Fibroblast of lung (primary cell): ENCODE data around the gene KIR3DL2. TPM values are rescaled to one million over a fixed set of nuclear protein-coding genes. Genes with fewer than 3 reads are reported as not detected.
"Not testable (repeated sequence)": the region's sequence is repeated elsewhere in the genome, so short reads cannot be mapped to it uniquely, and the experiment has no call there.

ENCODE experiments used
- DNase-seq, 2 donors: peaks; one replicate each; pipeline versions ENCODE4 v3.0.0 to v3.0.0-alpha.2; 2010; ENCODE audit warnings: low read depth in 2 of 2
- H2AFZ ChIP-seq: 2 replicates; pipeline ENCODE4 v1.5.1; 2012; ENCODE audit warnings: low read length, control low read depth, inconsistent platforms
- H3K27ac ChIP-seq: 2 replicates; pipeline ENCODE4 v1.5.1; 2011; ENCODE audit warnings: low read length, control low read depth; ENCODE audit not compliant: insufficient read depth
- H3K27me3 ChIP-seq: 2 replicates; pipeline ENCODE4 v1.5.1; 2011; ENCODE audit warnings: mild to moderate bottlenecking, low read length; ENCODE audit not compliant: control insufficient read depth, insufficient read depth
- H3K36me3 ChIP-seq: 2 replicates; pipeline ENCODE4 v1.5.1; 2011; ENCODE audit warnings: low read length; ENCODE audit not compliant: control insufficient read depth, insufficient read depth
- H3K4me1 ChIP-seq: 2 replicates; pipeline ENCODE4 v1.5.1; 2011; ENCODE audit warnings: low read length; ENCODE audit not compliant: control insufficient read depth, insufficient read depth; ENCODE audit errors: extremely low read depth
- H3K4me2 ChIP-seq: 2 replicates; pipeline ENCODE4 v1.5.1; 2011; ENCODE audit warnings: low read length, control low read depth; ENCODE audit not compliant: insufficient read depth; ENCODE audit errors: extremely low read depth
- H3K4me3 ChIP-seq, 4 experiments: fragments of 200-600 bp in 1 of 4; sonication (generic) in 1 of 4; replicated peaks in 1 of 4; 2 replicates each; pipeline ENCODE4 v1.5.1; 2011 to 2016; ENCODE audit warnings: low read length in 4 of 4, low read depth in 3 of 4, mild to moderate bottlenecking in 3 of 4, control low read depth in 2 of 4, inconsistent platforms in 1 of 4, mixed read lengths in 1 of 4; ENCODE audit not compliant: insufficient read depth in 1 of 4; ENCODE audit errors: control extremely low read depth in 1 of 4
- H3K79me2 ChIP-seq: 2 replicates; pipeline ENCODE4 v1.5.1; 2012; ENCODE audit warnings: mild to moderate bottlenecking, low read length, inconsistent platforms; ENCODE audit not compliant: control insufficient read depth, insufficient read depth
- H3K9ac ChIP-seq: 2 replicates; pipeline ENCODE4 v1.5.1; 2011; ENCODE audit warnings: mild to moderate bottlenecking, low read length, control low read depth; ENCODE audit not compliant: insufficient read depth
- H3K9me3 ChIP-seq: 2 replicates; pipeline ENCODE4 v1.5.1; 2012; ENCODE audit warnings: low read depth, low read length; ENCODE audit not compliant: control insufficient read depth, insufficient read depth
- H4K20me1 ChIP-seq: 2 replicates; pipeline ENCODE4 v1.5.1; 2011; ENCODE audit warnings: low read length; ENCODE audit not compliant: control insufficient read depth, insufficient read depth; ENCODE audit errors: extremely low read depth
- CTCF ChIP-seq, 2 donors: IDR thresholded peaks in 1 of 2; conservative IDR thresholded peaks in 1 of 2; 1 replicate in 1 of 2; 2 replicates in 1 of 2; pipeline ENCODE4 v1.5.1; 2011 to 2012; ENCODE audit warnings: low read length in 2 of 2, control low read depth in 1 of 2, inconsistent platforms in 1 of 2, low read depth in 1 of 2, mild to moderate bottlenecking in 1 of 2
- EZH2 ChIP-seq: IDR thresholded peaks from 2 replicates; pipeline ENCODE4 v1.5.1; 2012; ENCODE audit warnings: low read length, control low read depth, mild to moderate bottlenecking; ENCODE audit errors: missing control alignments
- polyA plus RNA-seq, 2 donors: library from polyadenylated mRNA; depleted of rRNA in 1 of 2; stranded (reverse) in 1 of 2; unstranded in 1 of 2; fragments of >200 nt; gene quantifications; 2 replicates each; pipeline ENCODE4 v1.2.1, GENCODE V29; 2011 to 2012; ENCODE audit warnings: missing spikeins in 1 of 2
- total RNA-seq: library from RNA; depleted of rRNA; stranded (reverse); fragments of >200 nt; gene quantifications from 2 replicates; pipeline ENCODE4 v1.2.1, GENCODE V29; 2014

KIR3DL2 gene
- total and polyA plus RNA-seq, 2 donors (not counting 1 experiment from before 2014, with no cell fraction given): not detected

GRCh38 chr19:54902061-54902460, 51.8 kb downstream of the KIR3DL2 start:
- TF ChIP-seq EZH2 (no peak), CTCF (conservative IDR thresholded peaks at IDR 0.05 in 1 of 2, IDR thresholded peaks at IDR 0.05 in 1 of 2; ENCODE audit: low read depth in 1 of 2, low read length in 2 of 2) (no peak)
- H2AFZ ChIP-seq: no peak overlapping the region
- no peak overlapping the region for H3K27ac ChIP-seq
- no peaks in the 10 kb centered on the region for H3K79me2 ChIP-seq
- H3K4me1 ChIP-seq: no peaks in the 10 kb centered on the region
- H4K20me1 ChIP-seq: no peaks in the 10 kb centered on the region
- no peaks in the 10 kb centered on the region for H3K9me3 ChIP-seq
- DNase-seq: no peak
- no peak overlapping the region for H3K9ac ChIP-seq
- no peak overlapping the region for H3K4me3 ChIP-seq
- no peaks in the 10 kb centered on the region for H3K36me3 ChIP-seq
- no peaks in the 10 kb centered on the region for H3K27me3 ChIP-seq
- H3K4me2 ChIP-seq: no peak overlapping the region

GRCh38 chr19:54903303-54903702, 53.1 kb downstream of the KIR3DL2 start:
- Histone ChIP-seq H3K36me3 (no peaks in the 10 kb centered on the region), H3K79me2 (no peaks in the 10 kb centered on the region), H2AFZ (no peak overlapping the region), H4K20me1 (no peaks in the 10 kb centered on the region), H3K27me3 (no peaks in the 10 kb centered on the region), H3K9me3 (no peaks in the 10 kb centered on the region), H3K4me1 (no peaks in the 10 kb centered on the region), H3K4me2 (no peak overlapping the region), H3K4me3 (no peak overlapping the region), H3K27ac (no peak overlapping the region), H3K9ac (no peak overlapping the region)
- DNase-seq: no peak
- TF ChIP-seq CTCF (conservative IDR thresholded peaks at IDR 0.05 in 1 of 2, IDR thresholded peaks at IDR 0.05 in 1 of 2; ENCODE audit: low read depth in 1 of 2, low read length in 2 of 2): no peak
- TF ChIP-seq EZH2: no peak

- H3K36me3 ChIP-seq, H3K79me2 ChIP-seq, H3K4me1 ChIP-seq, H3K27ac ChIP-seq, H3K4me3 ChIP-seq, H3K9ac ChIP-seq, H3K27me3 ChIP-seq, H3K9me3 ChIP-seq, DNase-seq, H4K20me1 ChIP-seq, H3K4me2 ChIP-seq, H2AFZ ChIP-seq: not testable (repeated sequence)
Measured at GRCh38 chr19:54904261-54904660, 54.0 kb downstream of the KIR3DL2 start.
